ENCODE results near the gene PSMD14.

GRCh38 chr2:161426922-161427663 is 118.9 kb downstream of the PSMD14 start:
- TF ChIP-seq EP300 (IDR thresholded peaks at IDR 0.05) = no peak
- no peak for TF ChIP-seq CTCF (IDR thresholded peaks at IDR 0.05)
- no peak for TF ChIP-seq POLR2A (IDR thresholded peaks at IDR 0.05)
- no peak for TF ChIP-seq POLR2AphosphoS5 (IDR thresholded peaks at IDR 0.05)

All from upper lobe of left lung (tissue), 4 donors.